Endothelial cell of umbilical vein (primary cell): ENCODE data around the gene PXMP4.

Experiments
- EZH2 ChIP-seq: IDR thresholded peaks from 2 replicates; pipeline ENCODE4 v1.6.1; 2012; ENCODE audit warnings: borderline replicate concordance, low read depth, mild to moderate bottlenecking, moderate library complexity, low read length, inconsistent platforms; ENCODE audit not compliant: severe bottlenecking
- FOS ChIP-seq: IDR thresholded peaks from 2 replicates; pipeline ENCODE4 v1.6.1; 2011; ENCODE audit warnings: mild to moderate bottlenecking, low read length, moderate library complexity, borderline replicate concordance; ENCODE audit not compliant: insufficient read depth
- GATA2 ChIP-seq: IDR thresholded peaks from 2 replicates; pipeline ENCODE4 v1.7.0; 2011; ENCODE audit warnings: low read depth, mild to moderate bottlenecking, moderate library complexity, mixed read lengths, low read length; ENCODE audit not compliant: insufficient read length, insufficient read depth
- JUN ChIP-seq: IDR thresholded peaks from 2 replicates; pipeline ENCODE4 v1.6.1; 2011; ENCODE audit warnings: borderline replicate concordance, low read depth; ENCODE audit not compliant: insufficient read length, insufficient read depth
- MAX ChIP-seq: IDR thresholded peaks from 2 replicates; pipeline ENCODE4 v1.6.1; 2011; ENCODE audit not compliant: insufficient read depth, insufficient read length
- MYC ChIP-seq: IDR thresholded peaks from one replicate; pipeline ENCODE4 v1.6.1; 2011; ENCODE audit warnings: mild to moderate bottlenecking, low read depth, low read length
- POLR2A ChIP-seq: IDR thresholded peaks from 2 replicates; pipeline ENCODE4 v1.6.1; 2012; ENCODE audit warnings: low read depth, mild to moderate bottlenecking, control low read depth, low read length
- POLR2AphosphoS5 ChIP-seq: IDR thresholded peaks from 2 replicates; pipeline ENCODE4 v1.6.1; 2012; ENCODE audit warnings: low read depth, mild to moderate bottlenecking, control low read depth, low read length, moderate library complexity; ENCODE audit not compliant: insufficient read depth
- TF ChIP-seq, protein P1 (sequence below), 2 donors: IDR thresholded peaks; 1 replicate in 1 of 2; 2 replicates in 1 of 2; pipeline ENCODE4 v1.5.1; 2011; ENCODE audit warnings: low read length in 2 of 2, mild to moderate bottlenecking in 2 of 2, moderate library complexity in 2 of 2, control low read depth in 1 of 2, inconsistent platforms in 1 of 2, low read depth in 1 of 2; ENCODE audit not compliant: insufficient read depth in 1 of 2; ENCODE audit errors: extremely low read depth in 1 of 2

DNA sequence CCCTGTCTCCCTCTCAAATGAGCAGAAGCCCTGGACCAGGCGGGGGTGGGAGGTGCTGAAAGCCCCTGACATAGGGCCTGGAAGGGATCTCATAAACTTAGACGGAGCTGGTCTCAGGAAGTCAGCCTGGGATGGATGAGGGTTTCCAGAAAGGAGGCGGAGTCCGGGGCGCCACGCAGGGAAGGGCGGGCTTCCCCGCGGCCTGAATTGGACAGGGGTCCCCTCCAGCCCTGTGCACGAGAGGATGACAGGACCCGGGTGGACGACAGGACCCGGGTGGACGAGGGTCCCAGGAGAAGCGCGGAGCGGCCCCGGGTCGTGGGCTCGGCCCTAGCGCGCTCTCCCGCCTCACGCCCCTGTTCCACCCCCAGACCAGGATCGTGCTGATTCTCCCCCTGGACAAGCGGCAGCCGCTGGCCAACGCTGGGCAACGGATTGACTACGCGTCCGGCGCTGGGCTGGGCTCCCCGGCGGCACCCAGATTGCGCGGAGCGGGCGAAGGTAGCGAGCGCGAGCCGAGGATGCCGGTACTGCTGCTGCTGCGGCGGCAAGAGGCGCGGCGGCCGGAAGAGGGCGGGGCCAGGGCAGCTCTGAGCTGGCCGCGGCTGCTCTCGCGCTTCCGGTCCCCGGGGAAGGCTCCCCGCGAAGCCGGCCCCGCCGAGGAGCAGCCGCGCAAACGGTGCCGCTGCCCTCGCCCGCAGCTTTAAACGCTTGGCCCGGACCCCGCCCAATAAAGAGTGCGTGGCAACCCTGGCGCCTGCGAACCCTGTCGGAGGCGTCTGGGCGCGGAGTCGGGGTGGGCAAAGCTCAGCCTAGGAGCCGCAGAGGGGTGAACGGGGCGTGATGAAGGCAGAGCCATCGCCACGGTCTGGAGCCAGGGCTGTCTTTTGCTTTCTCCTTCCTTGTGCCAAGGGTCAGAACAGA lies 56.7 kb downstream of the PXMP4 start:
- TF ChIP-seq, protein P1, sequence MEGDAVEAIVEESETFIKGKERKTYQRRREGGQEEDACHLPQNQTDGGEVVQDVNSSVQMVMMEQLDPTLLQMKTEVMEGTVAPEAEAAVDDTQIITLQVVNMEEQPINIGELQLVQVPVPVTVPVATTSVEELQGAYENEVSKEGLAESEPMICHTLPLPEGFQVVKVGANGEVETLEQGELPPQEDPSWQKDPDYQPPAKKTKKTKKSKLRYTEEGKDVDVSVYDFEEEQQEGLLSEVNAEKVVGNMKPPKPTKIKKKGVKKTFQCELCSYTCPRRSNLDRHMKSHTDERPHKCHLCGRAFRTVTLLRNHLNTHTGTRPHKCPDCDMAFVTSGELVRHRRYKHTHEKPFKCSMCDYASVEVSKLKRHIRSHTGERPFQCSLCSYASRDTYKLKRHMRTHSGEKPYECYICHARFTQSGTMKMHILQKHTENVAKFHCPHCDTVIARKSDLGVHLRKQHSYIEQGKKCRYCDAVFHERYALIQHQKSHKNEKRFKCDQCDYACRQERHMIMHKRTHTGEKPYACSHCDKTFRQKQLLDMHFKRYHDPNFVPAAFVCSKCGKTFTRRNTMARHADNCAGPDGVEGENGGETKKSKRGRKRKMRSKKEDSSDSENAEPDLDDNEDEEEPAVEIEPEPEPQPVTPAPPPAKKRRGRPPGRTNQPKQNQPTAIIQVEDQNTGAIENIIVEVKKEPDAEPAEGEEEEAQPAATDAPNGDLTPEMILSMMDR (IDR thresholded peaks at IDR 0.05; ENCODE audit: extremely low read depth in 1 of 2, insufficient read depth in 1 of 2, low read depth in 1 of 2, low read length in 2 of 2) = no peak
- TF ChIP-seq POLR2AphosphoS5 (peak; percentile 95), POLR2A (peak; percentile 79), EZH2 (no peak), JUN (no peak), MAX (no peak), MYC (no peak), GATA2 (no peak), FOS (no peak)
